GM23248 (cell line): ENCODE measurements around the gene CMIP.

ENCODE experiments used
- EZH2 ChIP-seq: fragments of 200-600 bp; sonication (generic); IDR thresholded peaks from 2 replicates; pipeline ENCODE4 v1.6.1; 2018; ENCODE audit warnings: antibody characterized with exemption, mild to moderate bottlenecking; ENCODE audit not compliant: insufficient read depth, poor library complexity, severe bottlenecking
- EZH2phosphoT487 ChIP-seq: fragments of 200-600 bp; sonication (generic); IDR thresholded peaks from 2 replicates; pipeline ENCODE4 v1.6.1; 2018; ENCODE audit warnings: antibody characterized with exemption, moderate library complexity, mild to moderate bottlenecking, low read depth; ENCODE audit not compliant: insufficient read depth

DNA sequence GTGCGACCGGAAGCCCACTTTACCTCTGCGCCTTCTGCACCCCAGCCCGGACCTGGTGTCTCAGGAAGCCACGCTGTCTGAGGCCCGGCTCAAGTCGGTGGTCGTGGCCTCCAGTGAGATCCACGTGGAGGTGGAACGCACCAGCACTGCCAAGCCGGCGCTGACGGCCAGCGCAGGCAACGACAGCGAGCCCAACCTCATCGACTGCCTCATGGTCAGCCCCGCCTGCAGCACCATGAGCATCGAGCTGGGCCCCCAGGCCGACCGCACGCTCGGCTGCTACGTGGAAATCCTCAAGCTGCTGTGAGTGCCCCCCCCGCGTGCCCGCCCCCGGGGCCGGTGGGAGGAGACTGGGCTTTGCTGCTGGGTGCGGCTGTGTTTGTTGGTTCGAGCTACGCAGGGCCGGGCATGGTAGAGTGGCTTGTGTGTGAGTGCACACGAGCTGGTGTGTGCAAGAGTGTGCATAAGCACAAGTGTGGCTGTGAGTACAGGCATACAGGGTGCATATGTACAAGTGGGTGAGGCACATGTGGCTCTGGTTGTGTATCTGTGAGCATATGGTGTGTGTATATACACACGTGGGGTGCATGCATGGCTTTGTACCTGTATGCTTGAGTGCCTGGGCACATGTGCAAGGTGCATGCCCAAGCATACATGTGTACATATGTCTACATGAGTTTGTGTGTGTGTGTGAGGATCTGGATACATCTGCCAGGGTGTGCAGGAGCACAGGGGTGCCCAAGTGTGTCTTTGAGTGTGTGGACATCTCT, 233.9 kb downstream of the CMIP start:
- TF ChIP-seq EZH2 (no peak), EZH2phosphoT487 (no peak)
